Caco-2 (cell line): Measurements from ENCODE around the gene FIGNL1. TPM values are rescaled to one million over a fixed set of nuclear protein-coding genes. Genes with fewer than 3 reads are reported as not detected.

Source experiments
- BruUV-seq: library from RNA; stranded (reverse); fragments of 400-500 nt; replicated peaks from 2 replicates; lab custom pipeline; 2021; lab: Mats Ljungman, UMichigan
- CTCF ChIA-PET: fragments of 300-600 bp; sonication (Branson Sonifier 250); formaldehyde crosslinking; loops from one replicate; lab custom pipeline; 2022; ENCODE audit warnings: antibody characterized with exemption; lab: Charles Lee
- POLR2A ChIA-PET: fragments of 300-600 bp; sonication (Branson Sonifier 250); formaldehyde crosslinking; loops from one replicate; lab custom pipeline; 2022; ENCODE audit warnings: antibody characterized with exemption; lab: Charles Lee
- DNase-seq, 2 experiments: peaks; one replicate each; pipeline versions ENCODE4 v3.0.0 to v3.0.0-alpha.2; 2020 to 2022
- H3K27me3 ChIP-seq: replicated peaks from 2 replicates; pipeline ENCODE4 v1.6.0; 2011; ENCODE audit warnings: low read length; ENCODE audit not compliant: control insufficient read depth, insufficient read depth
- H3K36me3 ChIP-seq: 2 replicates; pipeline ENCODE4 v1.5.1; 2011; ENCODE audit warnings: low read length; ENCODE audit not compliant: control insufficient read depth, insufficient read depth
- H3K4me1 ChIP-seq: fragments of 250-450 bp; sonication (Bioruptor Pico); 2 replicates; pipeline ENCODE4 v1.5.1; 2020; ENCODE audit warnings: mild to moderate bottlenecking
- H3K4me3 ChIP-seq: 2 replicates; pipeline ENCODE4 v1.5.1; 2011; ENCODE audit warnings: low read depth, mild to moderate bottlenecking, control low read depth, low read length
- H3K9me3 ChIP-seq: fragments of 250-450 bp; sonication (Bioruptor Pico); 2 replicates; pipeline ENCODE4 v1.5.1; 2020; ENCODE audit warnings: mild to moderate bottlenecking, moderate library complexity
- H3K27ac Mint-ChIP-seq: one replicate; pipeline ENCODE4 v1.8.0; 2022; ENCODE audit warnings: mixed read lengths; ENCODE audit not compliant: unreplicated experiment
- H3K27me3 Mint-ChIP-seq: one replicate; pipeline ENCODE4 v1.8.0; 2022; ENCODE audit warnings: mixed read lengths; ENCODE audit not compliant: insufficient read depth, unreplicated experiment
- H3K36me3 Mint-ChIP-seq: one replicate; pipeline ENCODE4 v1.8.0; 2022; ENCODE audit warnings: mild to moderate bottlenecking, mixed read lengths; ENCODE audit not compliant: insufficient read depth, unreplicated experiment
- H3K4me1 Mint-ChIP-seq: one replicate; pipeline ENCODE4 v1.8.0; 2022; ENCODE audit warnings: low read depth, mixed read lengths; ENCODE audit not compliant: unreplicated experiment
- H3K4me3 Mint-ChIP-seq: one replicate; pipeline ENCODE4 v1.8.0; 2022; ENCODE audit warnings: mild to moderate bottlenecking, moderate library complexity, mixed read lengths; ENCODE audit not compliant: unreplicated experiment
- H3K9me3 Mint-ChIP-seq: one replicate; pipeline ENCODE4 v1.8.0; 2022; ENCODE audit warnings: mixed read lengths; ENCODE audit not compliant: unreplicated experiment
- intact Hi-C: fragments of 100-400 bp; cut with micrococcal nuclease; formaldehyde crosslinking; loops from one replicate; pipeline ENCODE4 v1.10.0; 2022; ENCODE audit not compliant: unreplicated experiment
- total RNA-seq: library from RNA; stranded (reverse); gene quantifications from 2 replicates; pipeline ENCODE4 v1.2.3, GENCODE V29; 2022
- TF ChIP-seq, protein P1 (sequence below), 2 experiments: fragments of 200-600 bp in 1 of 2; IDR thresholded peaks; 1 replicate in 1 of 2; 2 replicates in 1 of 2; pipeline versions ENCODE4 v1.5.1 to v1.8.0; 2011 to 2022; ENCODE audit warnings: antibody characterized with exemption in 1 of 2, control low read depth in 1 of 2, inconsistent platforms in 1 of 2, low read depth in 1 of 2, low read length in 1 of 2, mild to moderate bottlenecking in 1 of 2, moderate library complexity in 1 of 2; ENCODE audit not compliant: insufficient read depth in 1 of 2, severe bottlenecking in 1 of 2, unreplicated experiment in 1 of 2

The FIGNL1 gene
- total RNA-seq, 1 experiment from 2014 or later: 47.2 TPM

GRCh38 chr7:50466815-50467585 is 16.9 kb upstream of the FIGNL1 start:
- H3K9me3 ChIP-seq: no peaks in the 10 kb centered on the region
- H3K4me3 ChIP-seq: no peak overlapping the region
- H3K27me3 ChIP-seq: no peaks in the 10 kb centered on the region
- intact Hi-C loops: loop anchor here (5.0 kb wide), 2 partner anchors 130 to 260 kb away; no protein-coding TSS in a partner anchor
- DNase-seq: no peak
- CTCF ChIA-PET: interaction anchor here (0.6 to 1.1 kb wide), 3 partner anchors 43 to 122 kb away, joined by 3 to 4 read pairs (median 3); no protein-coding TSS in a partner anchor
- Mint-ChIP-seq H3K27me3 (no peaks in the 10 kb centered on the region), H3K36me3 (peaks cover 13% of the 10 kb centered on the region), H3K9me3 (no peaks in the 10 kb centered on the region), H3K4me1 (peaks cover 6% of the 10 kb centered on the region), H3K27ac (no peak overlapping the region), H3K4me3 (no peak overlapping the region)
- TF ChIP-seq, protein P1, sequence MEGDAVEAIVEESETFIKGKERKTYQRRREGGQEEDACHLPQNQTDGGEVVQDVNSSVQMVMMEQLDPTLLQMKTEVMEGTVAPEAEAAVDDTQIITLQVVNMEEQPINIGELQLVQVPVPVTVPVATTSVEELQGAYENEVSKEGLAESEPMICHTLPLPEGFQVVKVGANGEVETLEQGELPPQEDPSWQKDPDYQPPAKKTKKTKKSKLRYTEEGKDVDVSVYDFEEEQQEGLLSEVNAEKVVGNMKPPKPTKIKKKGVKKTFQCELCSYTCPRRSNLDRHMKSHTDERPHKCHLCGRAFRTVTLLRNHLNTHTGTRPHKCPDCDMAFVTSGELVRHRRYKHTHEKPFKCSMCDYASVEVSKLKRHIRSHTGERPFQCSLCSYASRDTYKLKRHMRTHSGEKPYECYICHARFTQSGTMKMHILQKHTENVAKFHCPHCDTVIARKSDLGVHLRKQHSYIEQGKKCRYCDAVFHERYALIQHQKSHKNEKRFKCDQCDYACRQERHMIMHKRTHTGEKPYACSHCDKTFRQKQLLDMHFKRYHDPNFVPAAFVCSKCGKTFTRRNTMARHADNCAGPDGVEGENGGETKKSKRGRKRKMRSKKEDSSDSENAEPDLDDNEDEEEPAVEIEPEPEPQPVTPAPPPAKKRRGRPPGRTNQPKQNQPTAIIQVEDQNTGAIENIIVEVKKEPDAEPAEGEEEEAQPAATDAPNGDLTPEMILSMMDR (IDR thresholded peaks at IDR 0.05; ENCODE audit: insufficient read depth in 1 of 2, low read depth in 1 of 2, low read length in 1 of 2, severe bottlenecking in 1 of 2, unreplicated experiment in 1 of 2): no peak
- no TSS peak for BruUV-seq
- no peaks in the 10 kb centered on the region for H3K4me1 ChIP-seq
- POLR2A ChIA-PET: no interaction called here
- peaks cover 4% of the 10 kb centered on the region; the same call in 1 of the 2 replicates for H3K36me3 ChIP-seq

DNA sequence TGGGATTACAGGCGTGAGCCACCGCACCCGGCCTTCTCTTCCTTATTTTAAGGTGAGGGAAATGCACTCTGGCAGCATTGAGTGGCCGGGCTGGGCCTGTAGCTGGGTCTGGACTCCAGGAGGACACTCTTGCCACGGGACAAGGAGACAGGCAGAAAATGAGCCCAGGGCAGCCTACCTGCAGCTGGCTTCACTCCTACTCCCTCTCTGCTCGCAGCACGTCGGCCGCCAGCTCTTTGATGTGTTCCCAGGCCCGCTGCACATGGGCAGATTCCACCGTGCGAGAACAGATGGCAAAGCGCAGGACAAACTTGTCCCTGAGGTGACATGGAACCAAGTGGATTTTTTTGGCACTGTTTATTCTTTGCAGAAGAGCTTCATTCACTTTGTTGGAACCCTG is 12.9 kb upstream of the FIGNL1 start:
- POLR2A ChIA-PET: no interaction called here
- Histone ChIP-seq H3K36me3 (peaks cover 4% of the 10 kb centered on the region; the same call in 1 of the 2 replicates), H3K4me1 (no peaks in the 10 kb centered on the region), H3K9me3 (no peaks in the 10 kb centered on the region), H3K27me3 (no peaks in the 10 kb centered on the region), H3K4me3 (no peak overlapping the region)
- CTCF ChIA-PET: no interaction called here
- Mint-ChIP-seq H3K27me3 (no peaks in the 10 kb centered on the region), H3K4me1 (peaks cover 2% of the 10 kb centered on the region), H3K27ac (no peak overlapping the region), H3K36me3 (peaks cover 25% of the 10 kb centered on the region), H3K4me3 (no peak overlapping the region), H3K9me3 (no peaks in the 10 kb centered on the region)
- no peak for DNase-seq
- BruUV-seq: no TSS peak
- TF ChIP-seq, protein P1 (IDR thresholded peaks at IDR 0.05; ENCODE audit: insufficient read depth in 1 of 2, low read depth in 1 of 2, low read length in 1 of 2, severe bottlenecking in 1 of 2, unreplicated experiment in 1 of 2): no peak
- intact Hi-C loops: no loop called here

DNA sequence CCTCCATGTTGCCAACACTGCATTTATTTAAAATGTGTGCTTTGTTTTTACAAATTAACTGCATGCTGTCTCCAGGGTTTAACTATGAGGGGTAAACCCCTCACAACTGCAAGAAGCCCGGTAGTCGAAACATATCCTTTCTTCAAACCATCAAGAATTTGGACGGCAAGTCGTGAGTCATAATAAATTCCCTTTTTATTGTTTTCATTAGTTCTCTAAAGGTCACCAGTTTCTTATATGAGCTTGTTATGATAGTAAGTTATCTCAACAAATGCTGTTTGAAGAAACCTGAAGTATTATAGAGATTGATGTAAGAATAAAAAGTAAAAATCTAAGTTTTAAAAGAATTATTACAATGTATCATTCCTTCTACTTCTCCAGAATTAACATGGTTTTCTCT is 12.2 kb upstream of the FIGNL1 start:
- Mint-ChIP-seq H3K36me3 (peaks cover 32% of the 10 kb centered on the region), H3K27me3 (no peaks in the 10 kb centered on the region), H3K4me1 (no peaks in the 10 kb centered on the region), H3K4me3 (no peak overlapping the region), H3K27ac (no peak overlapping the region), H3K9me3 (no peaks in the 10 kb centered on the region)
- TF ChIP-seq, protein P1 (IDR thresholded peaks at IDR 0.05; ENCODE audit: insufficient read depth in 1 of 2, low read depth in 1 of 2, low read length in 1 of 2, severe bottlenecking in 1 of 2, unreplicated experiment in 1 of 2): no peak
- no peak for DNase-seq
- POLR2A ChIA-PET: no interaction called here
- peaks cover 4% of the 10 kb centered on the region; the same call in 1 of the 2 replicates for H3K36me3 ChIP-seq
- CTCF ChIA-PET: no interaction called here
- H3K9me3 ChIP-seq: no peaks in the 10 kb centered on the region
- BruUV-seq: no TSS peak
- H3K27me3 ChIP-seq: no peaks in the 10 kb centered on the region
- H3K4me3 ChIP-seq: no peak overlapping the region
- intact Hi-C loops: no loop called here
- H3K4me1 ChIP-seq: no peaks in the 10 kb centered on the region
